ENCODE results near the gene GABRB2. TPM values are rescaled to one million over a fixed set of nuclear protein-coding genes. Genes with fewer than 3 reads are reported as not detected.

GABRB2 gene
- total RNA-seq, 1 donor from 2014 or later: not detected

GRCh38 chr5:161442471-161442870, 104.1 kb downstream of the GABRB2 start:
- Mint-ChIP-seq H3K36me3 (ENCODE audit: unreplicated experiment) (no peaks in the 10 kb centered on the region), H3K9me3 (ENCODE audit: unreplicated experiment) (peaks cover 28% of the 10 kb centered on the region), H3K4me1 (ENCODE audit: unreplicated experiment) (no peaks in the 10 kb centered on the region), H3K27me3 (ENCODE audit: unreplicated experiment) (no peaks in the 10 kb centered on the region), H3K4me3 (ENCODE audit: unreplicated experiment) (no peak overlapping the region), H3K27ac (ENCODE audit: unreplicated experiment) (no peak overlapping the region)
- TF ChIP-seq CTCF (IDR thresholded peaks at IDR 0.05): no peak
- no peak for DNase-seq (ENCODE audit: extremely low spot score, unreplicated experiment)

- Mint-ChIP-seq H3K4me1 (ENCODE audit: unreplicated experiment) (no peaks in the 10 kb centered on the region), H3K27me3 (ENCODE audit: unreplicated experiment) (no peaks in the 10 kb centered on the region), H3K9me3 (ENCODE audit: unreplicated experiment) (no peaks in the 10 kb centered on the region), H3K36me3 (ENCODE audit: unreplicated experiment) (no peaks in the 10 kb centered on the region), H3K4me3 (ENCODE audit: unreplicated experiment) (no peak overlapping the region), H3K27ac (ENCODE audit: unreplicated experiment) (no peak overlapping the region)
- TF ChIP-seq CTCF (IDR thresholded peaks at IDR 0.05): no peak
- DNase-seq (ENCODE audit: extremely low spot score, unreplicated experiment): no peak
Observed at GRCh38 chr5:161432798-161433197, 113.7 kb downstream of the GABRB2 start.

- Mint-ChIP-seq H3K27ac (ENCODE audit: unreplicated experiment) (no peak overlapping the region), H3K27me3 (ENCODE audit: unreplicated experiment) (no peaks in the 10 kb centered on the region), H3K9me3 (ENCODE audit: unreplicated experiment) (no peaks in the 10 kb centered on the region), H3K4me1 (ENCODE audit: unreplicated experiment) (no peaks in the 10 kb centered on the region), H3K36me3 (ENCODE audit: unreplicated experiment) (no peaks in the 10 kb centered on the region), H3K4me3 (ENCODE audit: unreplicated experiment) (no peak overlapping the region)
- DNase-seq (ENCODE audit: extremely low spot score, unreplicated experiment): no peak
- TF ChIP-seq CTCF (IDR thresholded peaks at IDR 0.05): no peak
Observed at GRCh38 chr5:161431963-161432362, 114.6 kb downstream of the GABRB2 start.

DNA sequence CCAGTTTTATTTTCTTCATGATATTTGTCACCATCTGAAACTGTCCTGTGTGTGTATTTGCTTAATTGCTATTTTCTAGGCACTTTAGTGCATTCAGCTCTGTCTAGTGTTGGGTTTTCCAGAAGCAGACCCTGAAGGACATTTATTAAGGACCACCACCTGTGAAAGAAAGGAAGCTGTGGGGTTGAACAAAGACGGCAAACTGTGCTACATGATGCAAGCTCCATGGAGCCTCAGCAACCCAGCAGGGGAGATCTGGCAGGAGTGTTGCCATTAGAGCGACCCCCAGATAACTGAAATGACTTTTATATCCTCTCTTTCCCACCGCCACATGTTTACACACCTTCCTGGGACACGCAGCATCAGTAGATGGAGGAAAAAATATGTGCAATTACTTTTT, 125.5 kb downstream of the GABRB2 start:
- Mint-ChIP-seq H3K27me3 (ENCODE audit: unreplicated experiment) (no peaks in the 10 kb centered on the region), H3K4me1 (ENCODE audit: unreplicated experiment) (no peaks in the 10 kb centered on the region), H3K36me3 (ENCODE audit: unreplicated experiment) (no peaks in the 10 kb centered on the region), H3K9me3 (ENCODE audit: unreplicated experiment) (peaks cover 6% of the 10 kb centered on the region), H3K27ac (ENCODE audit: unreplicated experiment) (no peak overlapping the region), H3K4me3 (ENCODE audit: unreplicated experiment) (no peak overlapping the region)
- no peak for TF ChIP-seq CTCF (IDR thresholded peaks at IDR 0.05)
- no peak for DNase-seq (ENCODE audit: extremely low spot score, unreplicated experiment)

- H3K4me3 Mint-ChIP-seq (ENCODE audit: unreplicated experiment): no peak overlapping the region
- H3K9me3 Mint-ChIP-seq (ENCODE audit: unreplicated experiment): peaks cover 6% of the 10 kb centered on the region
- H3K4me1 Mint-ChIP-seq (ENCODE audit: unreplicated experiment): no peaks in the 10 kb centered on the region
- DNase-seq (ENCODE audit: extremely low spot score, unreplicated experiment): no peak
- no peak for TF ChIP-seq CTCF (IDR thresholded peaks at IDR 0.05)
- H3K27ac Mint-ChIP-seq (ENCODE audit: unreplicated experiment): no peak overlapping the region
- no peaks in the 10 kb centered on the region for H3K27me3 Mint-ChIP-seq (ENCODE audit: unreplicated experiment)
- no peaks in the 10 kb centered on the region for H3K36me3 Mint-ChIP-seq (ENCODE audit: unreplicated experiment)
Observed at GRCh38 chr5:161420521-161420920, 126.0 kb downstream of the GABRB2 start.

Data from osteocyte (in vitro differentiated cells).